ENCODE results near the gene HSPA9.
A peak's percentile ranks its signal among the peaks of the same experiment; 100 is the strongest.

HSPA9 gene

GRCh38 chr5:138529812-138530211, 45.4 kb downstream of the HSPA9 start:
- no peak for TF ChIP-seq CTCF (conservative IDR thresholded peaks at IDR 0.05; ENCODE audit: low read depth, low read length)
- no peak overlapping the region for H3K4me3 ChIP-seq (ENCODE audit: low read length)
- no peak for DNase-seq (ENCODE audit: low read depth)

- no peak overlapping the region for H3K4me3 ChIP-seq (ENCODE audit: low read length)
- DNase-seq (ENCODE audit: low read depth): no peak
- no peak for TF ChIP-seq CTCF (conservative IDR thresholded peaks at IDR 0.05; ENCODE audit: low read depth, low read length)
Measured at GRCh38 chr5:138528744-138529469, 46.3 kb downstream of the HSPA9 start.

GRCh38 chr5:138528208-138528607, 47.0 kb downstream of the HSPA9 start:
- DNase-seq (ENCODE audit: low read depth): peak; percentile 51
- no peak overlapping the region for H3K4me3 ChIP-seq (ENCODE audit: low read length)
- no peak for TF ChIP-seq CTCF (conservative IDR thresholded peaks at IDR 0.05; ENCODE audit: low read depth, low read length)

- no peak for DNase-seq (ENCODE audit: low read depth)
- no peak overlapping the region for H3K4me3 ChIP-seq (ENCODE audit: low read length)
- TF ChIP-seq CTCF (conservative IDR thresholded peaks at IDR 0.05; ENCODE audit: low read depth, low read length): no peak
Measured at GRCh38 chr5:138527170-138527569, 48.0 kb downstream of the HSPA9 start.

DNA sequence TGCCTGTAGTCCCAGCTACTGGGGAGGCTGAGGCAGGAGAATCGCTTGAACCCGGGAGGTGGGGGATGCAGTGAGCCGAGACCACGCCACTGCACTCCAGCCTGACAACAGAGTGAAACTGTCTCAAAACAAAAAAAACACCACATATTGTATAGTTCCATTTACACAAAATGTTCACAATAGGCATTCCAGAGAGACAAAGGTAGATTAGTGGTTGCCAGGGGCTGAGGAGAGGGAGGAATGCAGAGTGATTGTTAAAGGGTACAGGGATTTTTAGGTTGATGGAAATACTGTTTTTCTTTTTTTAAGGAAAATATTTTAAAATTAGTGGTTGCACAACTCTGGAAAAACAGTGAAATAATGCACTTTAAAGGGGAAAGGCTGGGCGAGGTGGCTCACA, 51.8 kb downstream of the HSPA9 start:
- no peak for DNase-seq (ENCODE audit: low read depth)

DNA sequence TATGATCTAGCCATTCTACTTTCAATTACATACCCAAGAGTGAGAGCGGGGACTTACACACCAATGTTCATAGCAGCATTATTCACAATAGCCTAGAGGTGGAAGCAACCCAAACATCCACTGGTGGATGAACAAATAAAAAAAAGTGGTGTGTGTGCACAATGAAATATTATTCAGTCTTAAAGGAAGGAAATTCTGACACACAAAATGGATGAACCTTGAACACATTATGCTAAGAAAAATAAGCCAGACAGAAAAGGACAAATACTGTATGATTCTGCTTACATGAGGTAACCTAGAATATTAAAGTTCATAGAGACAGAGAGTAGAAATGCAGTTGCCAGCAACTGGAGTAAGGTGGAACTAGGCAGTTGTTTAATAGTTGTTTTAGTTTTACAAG, 54.2 kb downstream of the HSPA9 start:
- no peak overlapping the region for H3K4me3 ChIP-seq (ENCODE audit: low read length)
- no peak for TF ChIP-seq CTCF (conservative IDR thresholded peaks at IDR 0.05; ENCODE audit: low read depth, low read length)
- DNase-seq (ENCODE audit: low read depth): no peak

More for the DNA sequence above, 51.8 kb downstream of the HSPA9 start:
- no peak for TF ChIP-seq CTCF (conservative IDR thresholded peaks at IDR 0.05; ENCODE audit: low read depth, low read length)
- H3K4me3 ChIP-seq (ENCODE audit: low read length): no peak overlapping the region

DNA sequence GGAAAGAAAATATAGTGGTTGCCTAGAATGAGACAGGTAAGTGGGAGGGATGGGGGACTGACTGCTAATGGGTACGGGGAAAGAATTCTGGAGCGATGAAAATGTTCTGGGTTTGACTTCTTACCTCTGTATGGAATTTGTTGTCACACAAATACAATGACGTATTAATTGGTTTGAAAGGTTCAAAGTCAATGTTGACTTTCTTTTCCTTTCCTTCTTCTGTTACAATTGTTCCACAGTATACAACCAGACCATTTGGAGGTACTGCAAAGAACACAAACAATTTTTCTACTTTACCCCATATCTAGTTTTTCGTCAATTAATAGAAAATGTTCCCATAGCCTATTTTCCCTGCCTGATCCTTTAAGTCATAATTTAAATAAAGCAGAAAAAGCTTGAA, 57.8 kb downstream of the HSPA9 start:
- DNase-seq (ENCODE audit: low read depth): no peak
- no peak for TF ChIP-seq CTCF (conservative IDR thresholded peaks at IDR 0.05; ENCODE audit: low read depth, low read length)
- H3K4me3 ChIP-seq (ENCODE audit: low read length): no peak overlapping the region

Data from retinal pigment epithelial cell (primary cell).